HG03175 (cell line): ENCODE measurements around the gene CADM2.
"Not testable (repeated sequence)": the region's sequence is repeated elsewhere in the genome, so short reads cannot be mapped to it uniquely, and the experiment has no call there.

Experiments
- ATAC-seq: cut with Tn5 transposase; IDR thresholded peaks from one replicate; pipeline ENCODE4 v1.9.1; 2021; ENCODE audit warnings: mild to moderate bottlenecking, moderate library complexity; ENCODE audit not compliant: unreplicated experiment

Gene CADM2

GRCh38 chr3:85631070-85631469, 672.3 kb downstream of the CADM2 start:
- no peak for ATAC-seq

DNA sequence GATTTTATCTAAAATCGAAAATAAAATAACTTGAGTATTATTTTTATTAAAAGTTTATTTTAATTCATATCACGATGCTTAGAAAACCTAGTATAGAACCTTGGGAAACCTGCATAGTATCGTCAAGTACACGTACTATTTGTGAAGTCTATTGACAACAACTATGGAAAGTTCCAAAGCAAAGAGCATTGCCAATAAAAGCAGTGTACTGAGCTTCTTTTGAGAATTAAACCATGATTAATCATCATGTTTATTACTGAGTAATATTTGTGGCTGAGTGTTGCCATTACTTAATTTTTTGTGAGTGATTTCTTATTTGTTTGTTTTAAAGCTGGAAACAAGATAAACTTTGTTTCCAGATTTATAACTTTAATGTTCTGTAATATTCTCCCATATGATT, 674.1 kb downstream of the CADM2 start:
- ATAC-seq: no peak

DNA sequence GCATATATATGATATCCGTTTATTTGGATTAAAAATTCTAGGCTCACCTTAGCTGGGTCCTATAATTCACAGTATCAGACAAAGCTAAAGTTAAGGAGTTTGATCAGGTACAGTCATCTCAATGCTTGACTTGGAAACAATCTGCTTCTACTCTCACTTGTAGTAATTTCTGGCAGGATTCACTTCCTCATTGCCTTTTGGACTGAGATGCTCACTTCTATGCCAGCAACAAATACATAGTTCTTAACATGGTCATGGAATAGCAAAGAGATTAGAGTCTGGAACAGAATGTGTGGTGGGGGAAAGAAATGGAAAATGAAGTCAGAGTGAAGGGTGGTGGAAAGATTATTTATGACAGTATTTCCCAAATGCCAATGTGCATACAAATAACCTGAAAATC, 693.6 kb downstream of the CADM2 start:
- no peak for ATAC-seq

- ATAC-seq: no peak
Observed at GRCh38 chr3:85660451-85660850, 701.7 kb downstream of the CADM2 start.

GRCh38 chr3:85662462-85662861, 703.7 kb downstream of the CADM2 start:
- no peak for ATAC-seq

GRCh38 chr3:85667744-85668143, 709.0 kb downstream of the CADM2 start:
- ATAC-seq: no peak

GRCh38 chr3:85670634-85671205, 711.9 kb downstream of the CADM2 start:
- ATAC-seq: no peak

DNA sequence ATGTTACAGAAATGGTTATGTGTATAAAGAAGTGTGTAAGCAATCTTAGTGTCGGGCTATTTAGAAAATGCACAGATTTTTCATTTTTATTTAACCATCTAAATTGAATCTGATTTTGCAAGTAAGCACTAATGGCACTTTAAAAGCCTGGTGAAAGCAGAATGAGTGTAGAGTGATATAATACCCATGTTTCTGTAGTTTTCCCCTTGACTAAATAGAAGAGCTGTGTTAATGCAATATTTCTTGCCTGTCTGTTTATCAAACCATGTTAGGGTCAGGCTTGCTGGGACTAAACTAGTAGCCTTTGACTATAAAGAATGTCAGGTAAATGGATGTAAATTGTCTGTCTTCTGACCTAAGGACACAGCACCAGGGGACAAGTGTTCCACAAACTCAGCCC, 714.0 kb downstream of the CADM2 start:
- no peak for ATAC-seq

DNA sequence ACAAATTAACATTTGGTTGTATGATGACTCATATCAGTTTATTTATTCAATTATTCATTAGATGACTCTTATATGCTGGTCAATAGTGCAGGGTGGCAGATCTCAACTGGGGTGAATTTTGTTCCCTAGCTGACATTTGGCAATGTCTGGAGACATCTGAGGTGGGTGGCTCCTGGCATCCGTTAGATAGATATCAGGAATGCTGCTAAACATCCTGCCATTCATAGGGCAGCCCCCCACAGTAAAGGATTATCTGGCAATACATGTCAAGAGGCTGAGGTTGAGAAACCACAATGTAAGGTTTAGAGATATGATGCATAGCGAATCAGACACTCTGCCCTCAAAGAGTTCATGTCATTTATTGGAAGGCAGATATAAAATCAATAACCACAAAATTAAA, 719.9 kb downstream of the CADM2 start:
- ATAC-seq: no peak

DNA sequence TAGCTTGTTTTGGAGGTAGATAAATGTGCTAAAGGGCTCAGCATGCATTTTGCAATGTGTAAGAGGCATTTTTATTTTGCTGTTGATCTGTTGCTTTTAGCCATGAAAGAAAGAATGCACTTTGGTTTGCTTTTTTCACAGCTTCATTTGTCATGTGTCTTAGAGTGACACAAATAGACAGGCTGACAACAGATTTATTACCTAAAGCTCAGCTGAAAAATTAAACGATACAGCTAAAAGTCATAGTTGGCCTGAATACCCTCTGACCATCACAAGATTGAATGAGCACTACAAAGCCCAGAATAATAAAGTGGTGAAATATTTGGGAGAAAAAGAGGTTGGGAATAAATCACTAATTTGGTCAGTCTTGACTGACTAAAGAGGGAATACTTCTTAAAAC, 723.1 kb downstream of the CADM2 start:
- no peak for ATAC-seq

- no peak for ATAC-seq
Observed at GRCh38 chr3:85691196-85691595, 732.4 kb downstream of the CADM2 start.

GRCh38 chr3:85697156-85697555, 738.4 kb downstream of the CADM2 start:
- ATAC-seq: no peak

- ATAC-seq: no peak
Observed at GRCh38 chr3:85706130-85706529, 747.3 kb downstream of the CADM2 start.

GRCh38 chr3:85708325-85708724, 749.5 kb downstream of the CADM2 start:
- not testable (repeated sequence) for ATAC-seq

- ATAC-seq: no peak
Observed at GRCh38 chr3:85709346-85709892, 750.6 kb downstream of the CADM2 start.

DNA sequence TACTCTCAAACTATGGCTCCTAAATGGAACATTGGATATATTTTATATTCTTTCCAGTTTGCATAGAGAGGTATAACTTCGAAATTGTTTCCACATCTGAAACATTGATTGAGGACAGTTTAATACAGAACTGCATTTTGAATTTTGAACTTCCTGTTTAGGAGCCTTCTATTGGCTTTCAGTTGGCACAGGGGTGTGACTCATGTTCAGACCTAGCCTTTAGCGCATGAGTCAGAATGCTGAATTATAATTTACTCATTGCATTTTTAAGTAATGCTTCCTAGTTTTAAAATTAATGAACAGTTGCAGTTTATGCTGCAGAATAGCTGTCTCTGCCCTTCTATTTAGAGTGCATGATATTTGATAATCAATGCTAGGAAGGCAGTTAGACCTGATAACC, 751.7 kb downstream of the CADM2 start:
- no peak for ATAC-seq

- ATAC-seq: no peak
Observed at GRCh38 chr3:85721409-85722145, 762.8 kb downstream of the CADM2 start.

GRCh38 chr3:85725809-85726208, 767.0 kb downstream of the CADM2 start:
- no peak for ATAC-seq

DNA sequence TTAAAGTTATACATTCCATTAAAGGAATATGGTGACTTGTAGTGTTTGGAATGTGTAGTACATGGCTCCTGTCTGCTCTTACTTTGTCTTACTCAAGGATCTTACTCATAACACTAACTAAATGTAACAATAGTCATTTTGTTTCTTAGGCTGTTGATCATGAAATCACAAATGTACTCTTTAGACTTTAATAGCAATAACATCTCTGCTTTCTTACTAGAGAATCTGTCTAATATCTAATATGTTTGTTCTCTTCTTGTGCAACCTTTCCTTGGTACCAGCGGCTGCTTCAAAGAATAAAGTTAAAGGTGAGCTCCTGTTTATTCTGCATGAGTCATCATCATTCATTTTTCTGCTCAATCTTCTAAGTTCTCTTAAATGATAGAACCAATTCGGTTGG, 767.5 kb downstream of the CADM2 start:
- no peak for ATAC-seq

DNA sequence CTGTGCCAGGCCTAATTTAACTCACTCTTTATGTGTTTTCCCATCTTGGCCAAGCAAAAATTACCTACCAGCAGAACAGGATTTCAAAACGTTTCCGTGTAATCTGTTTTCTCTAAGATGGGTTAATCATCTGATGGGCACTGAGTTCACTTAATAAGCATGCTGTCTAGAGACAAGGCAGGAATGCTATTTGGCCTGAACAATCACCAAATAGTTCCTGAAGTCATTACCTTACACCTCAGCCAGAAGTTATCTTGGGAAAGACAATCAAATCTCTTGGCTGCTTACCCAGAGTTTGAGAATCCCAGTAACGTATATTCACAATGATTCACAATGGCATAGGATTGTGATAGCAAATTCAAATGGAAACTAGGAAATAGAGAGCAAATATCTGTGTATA, 779.1 kb downstream of the CADM2 start:
- no peak for ATAC-seq

- ATAC-seq: no peak
Observed at GRCh38 chr3:85740561-85740960, 781.8 kb downstream of the CADM2 start.

GRCh38 chr3:85758442-85758841, 799.7 kb downstream of the CADM2 start:
- no peak for ATAC-seq

- no peak for ATAC-seq
Observed at GRCh38 chr3:85760342-85760741, 801.6 kb downstream of the CADM2 start.
